WTC11 (cell line): ENCODE data around the gene OR4C6. TPM values are rescaled to one million over a fixed set of nuclear protein-coding genes. Genes with fewer than 3 reads are reported as not detected.

Experiments
- ATAC-seq: fragments of 200-7000 bp; cut with Tn5 transposase; 2 replicates; pipeline ENCODE4 v1.10.0; 2021; ENCODE audit warnings: mild to moderate bottlenecking, moderate library complexity
- CTCF ChIA-PET: fragments of 300-600 bp; sonication (Branson Sonifier 250); formaldehyde crosslinking; loops from one replicate; lab custom pipeline; 2021; ENCODE audit warnings: antibody characterized with exemption; lab: Charles Lee
- POLR2A ChIA-PET: fragments of 350-600 bp; sonication (Branson Sonifier 250); formaldehyde crosslinking; loops from one replicate; lab custom pipeline; 2021; ENCODE audit warnings: antibody characterized with exemption; lab: Charles Lee
- DNase-seq: peaks from one replicate; pipeline ENCODE4 v3.0.0; 2021; ENCODE audit warnings: low spot score
- H3K27ac Mint-ChIP-seq: 2 replicates; pipeline ENCODE4 v1.8.0; 2021; ENCODE audit warnings: mixed read lengths
- H3K27me3 Mint-ChIP-seq: 2 replicates; pipeline ENCODE4 v1.8.0; 2021; ENCODE audit warnings: low read depth, mild to moderate bottlenecking, moderate library complexity, mixed read lengths
- H3K36me3 Mint-ChIP-seq: 2 replicates; pipeline ENCODE4 v1.8.0; 2021; ENCODE audit warnings: mixed read lengths
- H3K4me1 Mint-ChIP-seq: 2 replicates; pipeline ENCODE4 v1.8.0; 2022; ENCODE audit warnings: mixed read lengths
- H3K4me3 Mint-ChIP-seq: 2 replicates; pipeline ENCODE4 v1.8.0; 2021; ENCODE audit warnings: mild to moderate bottlenecking, moderate library complexity, mixed read lengths
- H3K9me3 Mint-ChIP-seq: 2 replicates; pipeline ENCODE4 v1.8.0; 2021; ENCODE audit warnings: mixed read lengths
- CDX4 ChIP-seq: fragments of 250-450 bp; sonication (Bioruptor Pico); IDR thresholded peaks from 2 replicates; pipeline ENCODE4 v1.9.0; 2021; ENCODE audit warnings: moderate library complexity, mild to moderate bottlenecking, inconsistent platforms, borderline replicate concordance
- CTCF ChIP-seq: fragments of 200-600 bp; IDR thresholded peaks from 2 replicates; pipeline ENCODE4 v1.8.0; 2022; ENCODE audit warnings: antibody characterized with exemption
- E2F1 ChIP-seq: sonication (generic); formaldehyde crosslinking; IDR thresholded peaks from 2 replicates; pipeline ENCODE4 v1.8.0; 2022; ENCODE audit warnings: mild to moderate bottlenecking, missing genetic modification reagents
- EMX1 ChIP-seq: fragments of 250-450 bp; sonication (Bioruptor Pico); IDR thresholded peaks from 2 replicates; pipeline ENCODE4 v1.8.0; 2021; ENCODE audit warnings: mild to moderate bottlenecking
- ERG ChIP-seq: fragments of 250-450 bp; sonication (Bioruptor Pico); IDR thresholded peaks from 2 replicates; pipeline ENCODE4 v1.8.0; 2021; ENCODE audit warnings: mild to moderate bottlenecking
- GRHL2 ChIP-seq: fragments of 250-450 bp; sonication (Bioruptor Pico); IDR thresholded peaks from 2 replicates; pipeline ENCODE4 v1.8.0; 2022; ENCODE audit warnings: mild to moderate bottlenecking, moderate library complexity; ENCODE audit not compliant: insufficient replicate concordance, severe bottlenecking
- HMGA2 ChIP-seq: fragments of 250-450 bp; sonication (Bioruptor Pico); IDR thresholded peaks from 2 replicates; pipeline ENCODE4 v1.4.0; 2021; ENCODE audit warnings: mild to moderate bottlenecking, moderate library complexity
- IRF2 ChIP-seq: sonication (generic); formaldehyde crosslinking; IDR thresholded peaks from 2 replicates; pipeline ENCODE4 v1.8.0; 2022; ENCODE audit warnings: low read depth, missing genetic modification reagents, borderline replicate concordance
- MAX ChIP-seq: sonication (generic); formaldehyde crosslinking; IDR thresholded peaks from 2 replicates; pipeline ENCODE4 v1.8.0; 2022; ENCODE audit warnings: mild to moderate bottlenecking, missing genetic modification reagents
- MXD4 ChIP-seq: fragments of 250-450 bp; sonication (Bioruptor Pico); IDR thresholded peaks from 2 replicates; pipeline ENCODE4 v1.8.0; 2021; ENCODE audit warnings: mild to moderate bottlenecking, moderate library complexity, borderline replicate concordance
- PREB ChIP-seq: sonication (generic); formaldehyde crosslinking; IDR thresholded peaks from 2 replicates; pipeline ENCODE4 v1.8.1; 2022; ENCODE audit warnings: mild to moderate bottlenecking, missing genetic modification reagents, moderate library complexity, borderline replicate concordance
- RORB ChIP-seq: fragments of 250-450 bp; sonication (Bioruptor Pico); IDR thresholded peaks from 2 replicates; pipeline ENCODE4 v1.9.0; 2021; ENCODE audit warnings: mild to moderate bottlenecking
- SP1 ChIP-seq: sonication (generic); formaldehyde crosslinking; conservative IDR thresholded peaks from 2 replicates; pipeline ENCODE4 v1.8.1; 2022; ENCODE audit warnings: missing genetic modification reagents
- TCF7 ChIP-seq: sonication (generic); formaldehyde crosslinking; IDR thresholded peaks from 2 replicates; pipeline ENCODE4 v1.8.0; 2022; ENCODE audit warnings: mild to moderate bottlenecking, low read depth, missing genetic modification reagents, moderate library complexity
- TP53 ChIP-seq: sonication (generic); formaldehyde crosslinking; IDR thresholded peaks from 2 replicates; pipeline ENCODE4 v1.8.1; 2023; ENCODE audit warnings: mild to moderate bottlenecking, missing genetic modification reagents
- ZNF138 ChIP-seq: sonication (generic); formaldehyde crosslinking; conservative IDR thresholded peaks from 2 replicates; pipeline ENCODE4 v1.8.1; 2022; ENCODE audit warnings: mild to moderate bottlenecking, moderate library complexity, missing genetic modification reagents
- ZNF232 ChIP-seq: sonication (generic); formaldehyde crosslinking; IDR thresholded peaks from 2 replicates; pipeline ENCODE4 v1.8.0; 2022; ENCODE audit warnings: mild to moderate bottlenecking, missing genetic modification reagents
- ZNF423 ChIP-seq: fragments of 250-450 bp; sonication (Bioruptor Pico); IDR thresholded peaks from 2 replicates; pipeline ENCODE4 v2.1.2; 2022; ENCODE audit warnings: mild to moderate bottlenecking, moderate library complexity
- total RNA-seq: library from RNA; stranded (reverse); gene quantifications from 3 replicates; pipeline ENCODE4 v1.2.3, GENCODE V29; 2021

OR4C6 gene
- total RNA-seq, 1 experiment from 2014 or later = not detected

- no peak for TF ChIP-seq ERG (CRISPR knock-in tag)
Measured at GRCh38 chr11:55669376-55669775, 7.4 kb downstream of the OR4C6 start (continued).

- ChIA-PET POLR2A (no interaction called here), CTCF (no interaction called here)
- Mint-ChIP-seq H3K4me3 (no peak overlapping the region), H3K36me3 (peaks cover 41% of the 10 kb centered on the region), H3K27me3 (peaks cover under 1% of the 10 kb centered on the region), H3K27ac (no peak overlapping the region), H3K4me1 (no peaks in the 10 kb centered on the region), H3K9me3 (peaks cover 71% of the 10 kb centered on the region)
- no peak for ATAC-seq
- TF ChIP-seq E2F1 (CRISPR knock-in tag) (no peak), ZNF232 (CRISPR knock-in tag) (no peak), ZNF138 (CRISPR knock-in tag) (no peak), EMX1 (no peak), PREB (CRISPR knock-in tag) (no peak)
- DNase-seq = no peak
Measured at GRCh38 chr11:55673860-55674259, 11.9 kb downstream of the OR4C6 start.

- DNase-seq (no peak), ATAC-seq (no peak)
- H3K9me3 Mint-ChIP-seq = peaks cover 61% of the 10 kb centered on the region
- no peak overlapping the region for H3K4me3 Mint-ChIP-seq
- H3K27me3 Mint-ChIP-seq = 0 out of 2 replicates have a peak, but pooled peaks cover 4% of the 10 kb centered on the region
- ChIA-PET CTCF (no interaction called here), POLR2A (no interaction called here)
- TF ChIP-seq MXD4 (CRISPR knock-in tag) (no peak), IRF2 (no peak), CTCF (no peak), HMGA2 (CRISPR knock-in tag) (no peak), RORB (CRISPR knock-in tag) (no peak), ZNF423 (CRISPR knock-in tag) (no peak)
- no peak overlapping the region for H3K27ac Mint-ChIP-seq
- H3K36me3 Mint-ChIP-seq = peaks cover 48% of the 10 kb centered on the region
- no peaks in the 10 kb centered on the region for H3K4me1 Mint-ChIP-seq
Measured at GRCh38 chr11:55697817-55698216, 35.8 kb downstream of the OR4C6 start.

- no peaks in the 10 kb centered on the region for H3K4me1 Mint-ChIP-seq
- TF ChIP-seq MAX = no peak
- no peak for TF ChIP-seq SP1
- no peak for TF ChIP-seq TP53 (CRISPR knock-in tag)
- TF ChIP-seq GRHL2 (CRISPR knock-in tag) = no peak
- no peak for TF ChIP-seq ERG (CRISPR knock-in tag)
- no peak for TF ChIP-seq CDX4 (CRISPR knock-in tag)
- TF ChIP-seq ZNF423 (CRISPR knock-in tag) = no peak
- no peak for TF ChIP-seq TCF7 (CRISPR knock-in tag)
- H3K4me3 Mint-ChIP-seq = no peak overlapping the region
- ATAC-seq (no peak), DNase-seq (no peak)
- no peak overlapping the region for H3K27ac Mint-ChIP-seq
- H3K36me3 Mint-ChIP-seq = peaks cover 47% of the 10 kb centered on the region
- peaks cover 70% of the 10 kb centered on the region for H3K9me3 Mint-ChIP-seq
- 0 out of 2 replicates have a peak, but pooled peaks cover 4% of the 10 kb centered on the region for H3K27me3 Mint-ChIP-seq
- ChIA-PET POLR2A (no interaction called here), CTCF (no interaction called here)
Measured at GRCh38 chr11:55701429-55701828, 39.4 kb downstream of the OR4C6 start.
